HL-60/S4 treated with phorbol 12-myristate 13-acetate at 8.2 ng/mL for 4 days and 3 days (cell line): Measurements from ENCODE around the gene TTC21A.

ENCODE experiments used
- in situ Hi-C: fragments of 300-500 bp; cut with MboI; formaldehyde crosslinking; loops from 2 replicates; pipeline ENCODE4 v1.15.0; 2022; ENCODE audit warnings: low sequenced_read_pairs

Gene TTC21A

DNA sequence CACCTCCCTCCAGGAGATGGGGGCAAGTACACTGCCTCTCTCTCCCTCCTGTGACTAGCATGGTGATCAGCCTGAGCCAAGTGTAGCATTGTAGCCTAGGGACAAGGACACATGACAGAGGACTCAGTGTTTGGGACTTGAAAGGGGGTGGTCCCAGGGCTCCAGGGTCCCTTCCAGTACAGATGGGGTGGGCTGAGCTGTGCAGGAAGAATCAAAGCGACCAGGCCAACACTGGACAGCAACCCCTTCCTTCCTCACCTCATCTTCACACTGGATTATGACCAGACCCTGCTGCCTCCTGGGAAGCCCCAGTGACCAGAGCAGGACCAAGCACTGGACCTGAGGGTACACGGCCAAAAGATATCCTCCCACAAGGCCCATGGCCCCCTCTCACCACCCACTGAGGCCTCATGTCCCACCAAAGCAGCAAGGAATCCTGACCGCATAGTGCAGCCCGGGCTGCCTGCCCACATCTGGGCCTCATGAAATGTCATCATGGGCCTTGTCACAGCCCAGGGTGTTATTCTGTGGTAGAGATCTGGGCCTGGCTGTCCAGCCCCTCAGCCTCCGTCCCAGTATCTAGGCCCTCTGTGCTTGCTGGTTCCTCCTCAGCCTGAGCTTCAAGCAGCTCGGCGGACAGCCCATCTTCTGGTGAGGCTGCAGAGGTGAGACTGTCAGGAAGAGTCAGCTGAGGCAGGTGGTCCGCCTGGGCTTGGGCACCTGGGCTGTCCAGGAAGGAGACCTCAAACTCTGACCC is 9.6 kb upstream of the TTC21A start:
- in situ Hi-C loops: loop anchor here (25.0 kb wide), 1 partner anchor 189 kb away; the partner anchor contains the start of gene CX3CR1

DNA sequence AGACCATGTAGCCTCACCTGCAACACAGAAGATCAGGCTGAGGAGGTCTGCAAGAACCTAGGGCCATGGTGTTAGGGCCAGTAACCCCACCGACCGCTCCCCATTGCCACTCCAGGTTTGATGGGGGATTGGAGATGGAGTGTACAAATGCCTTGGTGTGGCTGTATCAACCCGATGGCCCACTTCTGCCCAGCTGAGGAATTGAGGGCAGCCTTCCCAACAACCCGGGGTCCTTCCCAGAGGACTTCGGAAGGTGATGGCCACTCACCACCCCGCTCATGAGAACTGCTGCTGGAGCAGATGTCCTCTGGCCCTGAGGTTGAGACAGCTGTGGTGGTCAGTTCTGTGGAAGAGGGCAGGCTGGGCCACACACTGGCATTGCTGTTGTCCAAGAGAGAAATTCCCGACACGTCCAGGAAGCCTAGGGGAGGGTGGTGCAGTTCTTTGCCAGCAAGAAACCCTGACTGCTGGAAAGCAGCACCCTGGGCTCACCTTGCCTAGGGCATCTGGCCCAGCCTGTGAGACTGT is 8.9 kb upstream of the TTC21A start:
- in situ Hi-C loops: loop anchor here (25.0 kb wide), 1 partner anchor 189 kb away; the partner anchor contains the start of gene CX3CR1

DNA sequence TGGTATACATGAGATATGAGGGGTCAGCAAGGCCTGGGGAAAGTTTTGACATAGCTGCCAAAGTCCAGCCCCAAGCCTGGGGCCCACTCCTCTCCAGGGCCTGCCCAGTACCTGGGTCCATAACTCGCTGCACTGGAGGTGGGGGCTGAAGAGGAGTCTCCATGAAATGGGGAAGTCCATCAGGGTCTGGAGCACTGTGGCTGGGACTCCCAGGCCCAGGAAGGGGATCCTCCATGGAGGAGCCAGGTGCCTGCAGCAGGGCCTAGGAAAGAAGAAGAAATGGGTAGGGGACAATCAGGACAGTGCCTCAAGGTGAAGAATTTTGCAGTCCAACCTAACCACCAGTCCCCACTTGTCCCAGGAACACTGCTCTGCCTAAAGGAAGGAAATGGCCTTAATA is 8.2 kb upstream of the TTC21A start:
- in situ Hi-C loops: loop anchor here (25.0 kb wide), 1 partner anchor 188 kb away; the partner anchor contains the start of gene CX3CR1

DNA sequence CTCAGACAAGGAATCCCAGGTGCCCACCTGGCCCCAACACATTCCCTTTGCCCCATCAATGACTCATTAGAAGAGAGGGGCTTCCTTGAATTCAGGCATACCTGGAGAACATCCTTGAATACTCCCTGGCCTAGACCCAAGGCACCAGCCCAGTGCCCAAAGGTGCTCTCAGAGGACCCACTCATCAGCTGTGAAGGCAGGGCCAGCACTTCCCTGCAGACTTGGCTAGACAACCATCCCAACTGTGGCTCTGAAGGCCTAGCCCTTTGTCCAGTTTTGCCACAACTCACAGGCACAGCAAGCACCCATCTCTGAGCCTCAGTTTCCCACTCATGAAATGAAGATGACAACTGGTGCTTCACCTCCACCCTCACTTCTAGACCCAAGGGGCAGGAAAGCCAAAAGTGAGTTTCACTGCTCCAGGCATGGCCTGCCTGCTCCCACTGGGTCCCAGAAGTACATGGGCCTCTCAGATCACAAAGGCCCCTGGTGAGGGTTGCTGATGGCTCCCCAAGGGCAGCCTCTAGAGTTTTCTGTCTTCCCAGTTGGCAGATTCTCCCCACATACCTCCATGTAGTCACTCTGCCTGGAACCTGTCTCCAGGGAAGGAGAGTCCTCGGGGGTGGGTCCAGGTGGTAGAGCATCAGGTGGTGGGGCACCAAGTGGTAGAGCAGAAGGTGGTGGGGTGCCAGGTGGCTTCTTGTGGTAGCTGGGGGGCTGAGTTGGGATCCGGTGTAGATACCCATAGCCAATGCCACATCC is 7.6 kb upstream of the TTC21A start:
- in situ Hi-C loops: loop anchor here (25.0 kb wide), 1 partner anchor 187 kb away; the partner anchor contains the start of gene CX3CR1

DNA sequence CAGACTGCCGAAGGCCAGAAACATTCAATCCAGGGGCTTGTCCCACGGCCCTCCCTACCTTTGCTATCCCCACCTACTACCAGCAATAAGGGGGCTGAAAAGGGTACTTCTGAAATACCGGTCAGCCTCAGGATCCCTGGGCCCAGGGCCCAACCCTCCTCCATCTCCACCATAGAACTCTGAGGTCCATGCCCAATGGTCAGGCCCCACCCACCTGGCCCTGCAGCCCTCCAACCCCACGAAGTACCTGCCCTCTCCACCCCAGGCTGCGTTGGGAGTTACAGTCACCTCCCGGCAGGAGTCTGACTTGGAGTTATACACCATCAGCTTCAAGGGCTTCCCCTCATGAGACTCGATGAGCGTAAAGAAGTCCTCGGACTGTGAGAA is 7.0 kb upstream of the TTC21A start:
- in situ Hi-C loops: no loop called here

DNA sequence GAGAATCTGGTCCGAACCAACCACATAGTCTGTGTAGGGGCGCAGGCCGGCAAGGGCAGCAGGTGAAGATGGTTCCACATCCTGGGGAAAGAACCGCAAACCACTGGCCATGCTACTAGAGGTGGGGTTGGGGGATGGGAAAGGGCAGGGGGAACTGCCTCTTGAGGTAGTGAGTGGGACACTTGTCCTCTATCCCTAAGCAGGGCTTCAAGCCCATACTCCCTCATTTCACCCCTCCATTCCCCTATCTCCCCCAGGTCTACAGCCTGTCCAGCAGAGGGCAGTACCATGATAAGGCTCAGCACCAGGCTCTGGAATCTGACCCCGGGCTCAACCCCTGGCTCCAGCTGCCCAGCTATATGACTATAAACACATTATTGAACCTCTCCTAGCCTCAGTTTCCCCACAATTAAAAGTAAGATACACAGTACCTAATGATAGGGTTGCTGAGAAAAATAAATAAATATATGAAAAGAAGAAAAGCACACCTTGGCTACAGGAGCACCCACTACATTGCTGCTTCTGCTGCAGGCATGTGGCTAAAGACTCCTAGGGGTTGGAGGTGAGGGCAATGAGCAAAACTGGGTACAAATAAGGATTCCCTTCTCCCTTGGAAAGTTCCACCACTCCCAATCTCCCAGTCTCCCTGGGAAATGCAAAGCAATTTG is 6.3 kb upstream of the TTC21A start:
- in situ Hi-C loops: no loop called here

DNA sequence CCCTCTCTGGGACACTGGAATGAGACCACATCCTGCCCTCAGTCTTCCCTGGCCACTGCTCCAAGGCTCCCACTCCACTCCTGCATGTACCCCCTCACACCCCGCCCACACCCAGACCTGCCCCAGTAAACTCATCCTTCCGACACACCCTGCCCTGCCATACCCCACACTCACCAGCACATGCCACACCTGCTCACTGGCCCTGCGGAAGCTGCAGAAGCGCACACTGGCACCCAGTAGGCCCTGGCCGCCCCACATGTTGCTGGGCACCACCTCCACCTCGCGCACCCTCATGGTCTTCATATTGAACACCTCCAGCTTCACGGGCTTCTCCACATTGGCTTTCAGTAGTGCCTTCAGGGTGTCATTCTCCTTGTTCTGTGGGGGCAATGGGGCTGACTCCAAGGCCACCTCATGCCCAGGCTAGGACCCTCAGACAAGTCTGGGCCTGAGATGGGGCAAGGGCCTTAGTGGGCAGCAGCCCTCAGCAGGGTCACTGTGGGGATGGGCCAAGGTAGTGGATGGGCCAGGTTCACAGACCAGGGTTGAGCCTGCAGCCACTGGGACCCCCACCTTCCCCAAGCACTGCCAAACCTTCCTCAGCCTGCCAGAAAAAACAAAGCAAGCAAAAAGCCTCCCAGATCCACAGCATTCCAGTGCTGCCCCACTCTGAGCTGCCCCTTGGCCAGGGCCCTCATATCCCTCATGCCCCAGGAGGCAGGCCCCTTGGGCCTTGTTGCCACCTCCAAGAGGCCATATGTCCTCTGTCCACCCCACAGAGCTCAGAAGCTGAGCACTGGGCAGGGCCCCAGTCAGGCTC is 4.8 kb upstream of the TTC21A start:
- in situ Hi-C loops: no loop called here

DNA sequence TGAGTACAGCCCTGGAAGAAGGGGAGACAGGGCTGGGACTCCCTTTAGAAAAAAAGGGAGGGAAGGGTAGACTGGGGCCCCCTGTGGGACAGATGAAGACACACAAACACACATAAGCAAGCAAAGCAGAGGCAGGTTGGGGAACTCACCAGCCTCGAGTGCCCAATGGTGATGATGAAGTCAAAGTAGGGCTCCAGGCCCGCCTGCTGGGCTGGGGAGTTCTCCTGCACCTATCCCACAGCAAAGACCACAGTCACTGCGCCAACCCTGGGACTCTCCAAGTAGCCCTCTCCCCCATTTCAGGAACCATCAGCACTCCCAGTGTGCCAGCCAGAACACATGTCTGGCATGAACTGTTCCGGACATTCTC is 4.2 kb upstream of the TTC21A start:
- in situ Hi-C loops: no loop called here

DNA sequence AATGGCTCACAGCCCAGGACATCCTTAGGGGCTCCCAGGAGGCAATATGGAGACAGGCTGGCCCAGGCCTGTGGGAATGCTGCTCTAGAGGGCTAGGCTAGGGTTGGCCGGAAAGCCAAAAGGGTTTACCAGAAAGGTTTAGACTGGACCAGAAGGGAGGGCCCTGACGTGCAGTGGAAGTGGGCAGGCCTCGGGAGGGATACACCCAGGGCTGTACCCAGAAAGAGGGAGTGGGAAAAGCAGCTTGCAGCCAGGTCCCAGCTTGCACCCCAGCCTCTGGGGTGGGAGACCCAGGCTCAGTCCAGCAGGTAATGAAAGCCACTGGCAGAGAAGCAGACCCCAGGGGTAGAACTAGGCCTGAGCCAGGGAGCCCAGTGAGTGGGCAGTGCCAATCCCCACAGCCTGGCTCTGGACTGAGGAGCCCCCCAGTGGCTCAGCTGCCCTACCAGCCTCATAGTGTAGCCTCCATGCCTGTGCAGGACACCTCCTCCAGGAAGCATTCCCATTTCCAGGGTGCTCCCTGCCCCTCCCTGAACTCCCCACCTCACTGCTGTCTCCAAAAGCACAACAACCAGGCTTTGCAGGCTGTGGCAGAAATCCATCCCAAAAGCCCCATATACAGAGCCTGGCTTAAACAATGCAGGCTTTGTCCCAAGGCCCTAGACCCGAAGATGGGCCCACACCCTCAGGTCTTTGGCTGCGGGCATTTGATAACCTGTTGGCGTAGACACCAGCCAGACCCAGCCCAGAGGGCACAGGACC is 3.5 kb upstream of the TTC21A start:
- in situ Hi-C loops: no loop called here

DNA sequence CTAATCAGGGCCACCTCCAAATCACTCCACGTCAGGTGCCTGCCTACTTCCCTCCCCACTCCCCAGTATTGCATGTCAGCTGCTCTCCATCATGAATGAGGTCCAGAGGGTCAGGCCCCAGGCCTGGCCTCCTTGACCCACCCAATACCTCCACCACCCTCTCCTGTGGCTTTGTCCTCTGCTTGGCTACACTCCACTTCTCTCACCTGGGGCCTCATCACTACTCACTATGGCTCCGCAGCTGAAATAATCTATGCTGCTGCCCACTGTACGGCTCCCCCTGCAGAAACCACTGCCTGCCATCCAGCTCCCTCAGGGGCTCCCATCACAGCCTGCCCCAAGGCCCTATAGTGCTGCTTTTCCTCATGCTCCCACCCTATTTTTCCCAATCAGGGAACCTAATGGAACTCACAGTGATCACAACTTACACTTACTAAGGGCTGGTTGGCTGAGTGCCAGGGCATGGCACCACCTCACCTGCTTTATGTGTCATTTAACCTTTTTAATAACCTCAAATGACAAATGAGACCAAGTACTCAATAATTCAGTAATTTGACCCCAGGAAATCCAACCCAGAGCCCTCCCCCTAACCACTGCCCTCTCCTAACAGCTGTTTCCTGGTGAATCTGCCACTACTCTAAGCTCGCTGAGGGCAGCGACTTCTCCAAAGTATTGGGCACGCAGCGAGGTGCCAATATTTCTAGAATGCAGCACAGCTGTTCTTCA is 2.4 kb upstream of the TTC21A start:
- in situ Hi-C loops: no loop called here

DNA sequence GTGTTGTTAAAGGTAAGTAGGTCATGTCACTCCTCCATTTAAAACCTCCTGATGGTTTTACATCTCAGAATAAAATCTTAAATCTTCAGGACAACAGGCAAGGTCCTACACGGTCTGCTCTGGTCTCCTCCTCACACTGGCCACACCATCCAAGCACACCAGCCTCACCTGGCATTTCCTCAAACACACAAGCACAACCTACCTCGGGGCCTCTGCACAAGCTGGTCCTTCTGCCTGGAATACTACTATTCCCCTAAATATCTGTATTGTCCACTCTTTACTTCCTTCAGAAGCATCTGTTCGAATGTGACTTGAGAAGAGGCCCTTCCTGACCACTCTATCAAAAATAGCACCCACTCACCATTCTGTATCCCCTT is 1.8 kb upstream of the TTC21A start:
- in situ Hi-C loops: no loop called here

DNA sequence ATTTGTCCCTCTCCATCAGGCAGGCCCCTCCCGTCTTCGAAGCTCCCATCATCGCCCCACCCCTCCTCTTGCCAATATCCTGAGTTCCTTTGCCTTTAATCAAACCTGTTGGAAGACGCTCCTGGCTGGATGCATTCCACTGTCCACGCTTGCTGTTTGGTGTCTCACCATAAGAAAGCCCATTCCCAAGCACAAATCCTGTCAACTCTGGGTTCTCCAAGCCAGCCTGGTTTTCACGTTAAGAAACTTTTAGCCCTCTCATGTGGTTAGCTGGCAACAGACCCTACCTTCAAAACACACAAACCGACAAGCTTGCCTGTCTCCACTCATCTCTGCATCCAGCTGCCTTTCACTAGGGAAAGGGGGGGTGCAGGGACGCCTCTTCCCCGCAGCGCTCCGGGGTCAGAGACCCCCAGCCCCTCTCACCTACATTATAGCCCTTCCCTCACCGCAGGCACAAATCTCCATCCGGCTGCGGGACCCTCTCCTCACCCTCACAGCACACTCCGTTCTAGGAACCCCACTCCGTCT is 1.1 kb upstream of the TTC21A start:
- in situ Hi-C loops: no loop called here

DNA sequence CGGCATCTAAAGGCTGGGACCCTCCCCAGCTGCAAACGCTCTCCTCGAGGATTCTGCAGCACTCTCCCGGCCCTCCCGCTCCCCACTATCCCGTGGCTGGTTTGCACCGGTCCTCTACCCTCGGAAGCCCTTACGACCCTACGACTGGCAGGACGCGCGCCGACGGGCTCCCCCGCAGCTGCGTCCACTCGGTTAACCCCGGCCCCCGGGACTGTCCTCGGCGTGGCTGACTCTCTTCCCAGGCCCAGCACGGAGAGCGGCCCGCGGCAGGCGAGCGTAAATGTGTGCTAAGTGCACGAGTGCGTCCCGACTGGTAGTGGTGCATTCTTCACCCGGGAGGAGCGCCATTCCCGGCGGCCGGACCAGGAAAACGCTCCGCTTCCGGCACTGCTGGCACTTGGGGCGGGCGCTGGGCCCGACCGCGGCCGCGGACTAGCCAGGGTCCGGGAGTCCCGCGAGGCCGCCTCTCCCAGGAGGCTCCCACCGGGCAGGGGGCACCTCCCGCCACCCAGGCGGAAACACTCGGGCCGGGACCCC is 561 bp upstream of the TTC21A start:
- in situ Hi-C loops: no loop called here

DNA sequence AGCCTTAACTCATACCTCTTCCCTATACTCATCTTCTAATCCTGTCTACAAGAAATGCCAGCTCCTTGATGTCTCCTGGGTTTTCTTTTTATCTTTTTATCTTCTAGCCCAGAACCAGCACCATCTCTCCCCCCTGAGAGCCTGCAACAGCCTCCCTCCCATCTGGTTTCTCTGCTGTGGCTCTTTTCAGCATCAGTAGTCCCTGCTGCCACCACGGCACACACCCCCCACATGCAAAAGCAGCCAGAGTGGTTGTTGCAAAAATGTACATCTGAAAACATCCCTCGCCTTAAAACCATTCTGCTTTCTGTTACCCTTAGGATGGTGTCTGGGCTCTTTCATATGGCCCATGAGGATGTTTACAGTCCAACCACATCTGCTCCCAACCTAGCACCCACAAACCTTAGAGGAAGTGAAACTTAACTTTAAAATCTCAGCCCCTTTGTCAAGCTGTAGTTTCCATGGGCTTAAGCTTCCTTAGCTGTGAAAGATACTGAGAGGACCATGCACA is 775 bp downstream of the TTC21A start:
- in situ Hi-C loops: no loop called here

DNA sequence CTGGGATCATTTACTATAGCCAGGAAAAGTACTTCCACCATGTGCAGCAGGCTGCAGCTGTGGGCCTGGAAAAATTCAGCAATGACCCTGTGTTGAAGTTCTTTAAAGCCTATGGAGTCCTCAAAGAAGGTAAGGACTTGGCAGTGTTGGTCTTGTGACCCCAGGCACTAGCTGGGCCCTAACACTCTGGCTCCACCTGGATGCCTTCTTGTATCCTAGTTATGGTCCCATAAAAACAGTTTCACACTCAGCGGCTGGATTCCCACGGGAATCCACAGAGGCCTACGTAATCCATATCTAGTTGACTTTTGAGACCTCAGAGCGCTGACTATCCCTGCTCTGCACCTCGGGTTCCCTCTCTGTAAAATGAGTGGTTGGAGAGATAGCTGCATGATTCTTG is 1.6 kb downstream of the TTC21A start:
- in situ Hi-C loops: no loop called here

DNA sequence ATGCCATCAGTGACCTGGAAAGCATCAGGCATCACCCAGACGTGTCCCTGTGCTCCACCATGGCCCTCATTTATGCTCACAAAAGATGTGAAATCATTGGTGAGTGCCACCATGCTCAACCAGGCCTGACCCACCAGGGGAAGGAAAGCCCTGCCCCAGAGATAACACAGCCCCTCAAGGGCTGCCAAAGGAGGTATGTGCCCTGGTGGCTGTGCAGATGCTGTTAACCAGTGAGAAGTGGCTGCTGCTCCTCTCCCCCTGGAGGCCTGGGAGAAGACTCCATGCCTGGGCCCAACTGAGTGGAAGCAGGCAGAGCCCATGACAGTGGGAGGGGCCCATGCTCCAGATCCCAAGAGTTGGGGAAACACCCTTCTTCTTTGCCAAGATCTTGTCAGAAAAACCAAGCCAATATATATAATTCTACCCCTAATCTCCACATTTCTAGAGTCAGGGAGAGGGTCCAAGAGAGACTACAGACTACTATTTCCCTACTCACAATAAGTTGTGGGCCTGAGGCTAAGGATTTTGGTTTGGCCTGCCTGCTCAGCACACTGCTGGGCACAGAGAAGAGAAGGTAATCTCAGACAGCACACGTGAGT is 2.7 kb downstream of the TTC21A start:
- in situ Hi-C loops: no loop called here

DNA sequence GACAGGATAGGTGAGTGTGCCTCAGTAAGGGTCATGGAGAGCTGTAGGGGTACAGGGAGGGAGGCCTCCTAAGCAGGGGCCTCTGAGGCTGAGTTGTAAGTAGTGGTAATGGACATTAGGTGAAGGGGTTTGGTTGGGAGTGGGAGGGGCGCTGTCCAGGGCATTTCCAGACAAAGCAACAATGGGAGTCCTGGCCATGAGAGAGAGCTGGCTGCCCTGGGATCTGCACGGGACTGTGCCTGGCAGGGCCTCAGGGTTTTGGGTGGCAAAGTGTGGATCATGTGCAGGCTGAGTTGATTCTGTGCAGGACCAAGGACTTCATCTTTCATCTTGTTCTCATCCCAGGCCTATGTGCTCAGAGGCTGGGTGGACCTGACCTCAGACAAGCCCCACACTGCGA is 4.6 kb downstream of the TTC21A start:
- in situ Hi-C loops: no loop called here

DNA sequence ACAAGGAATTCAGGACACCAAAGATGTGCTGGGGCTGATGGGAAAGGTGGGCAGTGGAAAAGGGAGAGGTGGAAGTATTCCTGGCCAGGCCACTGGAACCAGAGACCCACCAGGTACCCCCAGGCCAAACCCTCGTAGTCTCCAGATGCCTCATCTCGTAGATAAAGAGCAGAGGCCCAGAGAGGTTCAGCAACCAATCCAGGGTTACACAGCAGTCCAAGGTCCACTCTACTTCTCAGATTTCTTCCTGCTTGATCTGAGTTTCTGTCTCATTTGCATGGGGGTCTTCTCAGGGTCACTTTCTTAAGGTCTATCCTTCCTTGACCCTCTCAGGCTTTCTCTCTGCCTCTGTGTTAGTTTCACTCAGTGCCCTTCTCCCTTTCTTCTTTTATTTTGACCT is 5.1 kb downstream of the TTC21A start:
- in situ Hi-C loops: no loop called here
